ENCODE data around the gene SLC36A1.

GRCh38 chr5:151495320-151495719 lies 47.9 kb downstream of the SLC36A1 start:
- TF ChIP-seq CTCF (IDR thresholded peaks at IDR 0.05 in 8 of 11, conservative IDR thresholded peaks at IDR 0.05 in 3 of 11) = no peak
- no peak for TF ChIP-seq POLR2A (IDR thresholded peaks at IDR 0.05)
- no peak for TF ChIP-seq POLR2AphosphoS5 (IDR thresholded peaks at IDR 0.05)
